Vagina (tissue), 2 donors: ENCODE results near the gene HPN. TPM values are rescaled to one million over a fixed set of nuclear protein-coding genes. Genes with fewer than 3 reads are reported as not detected.

Experiments used
- DNase-seq, 2 donors: peaks; one replicate each; pipeline ENCODE4 v3.0.0-alpha.2; 2017; ENCODE audit errors: extremely low spot score in 2 of 2
- H3K27ac ChIP-seq: fragments of 200-600 bp; sonication (generic); one replicate; pipeline ENCODE4 v1.5.1; 2019
- H3K27me3 ChIP-seq: fragments of 200-600 bp; sonication (generic); one replicate; pipeline ENCODE4 v1.5.1; 2019
- H3K36me3 ChIP-seq, 2 donors: fragments of 200-600 bp; sonication (generic); one replicate each; pipeline ENCODE4 v1.5.1; 2017 to 2019
- H3K4me1 ChIP-seq: fragments of 200-600 bp; sonication (generic); one replicate; pipeline ENCODE4 v1.5.1; 2019
- H3K4me3 ChIP-seq, 2 donors: fragments of 200-600 bp; sonication (generic); 1 replicate in 1 of 2; 2 replicates in 1 of 2; pipeline ENCODE4 v1.5.1; 2016 to 2019
- H3K9me3 ChIP-seq: fragments of 200-600 bp; sonication (generic); one replicate; pipeline ENCODE4 v1.5.1; 2019
- POLR2A ChIP-seq, 2 donors: fragments of 450-650 bp; IDR thresholded peaks; one replicate each; pipeline ENCODE4 v1.6.1; 2017; ENCODE audit warnings: antibody characterized with exemption in 2 of 2, mild to moderate bottlenecking in 2 of 2, moderate library complexity in 2 of 2
- POLR2AphosphoS5 ChIP-seq, 2 donors: sonication (generic); formaldehyde crosslinking; IDR thresholded peaks; one replicate each; pipeline ENCODE4 v1.9.0; 2017; ENCODE audit warnings: antibody characterized with exemption in 2 of 2, mild to moderate bottlenecking in 2 of 2, low read depth in 1 of 2; ENCODE audit not compliant: insufficient read depth in 1 of 2
- intact Hi-C: fragments of 100-400 bp; cut with DNase I; formaldehyde crosslinking; loops from one replicate; pipeline ENCODE4 v1.15.1; 2023
- total RNA-seq: library from RNA; depleted of rRNA; stranded (reverse); fragments of >200 nt; gene quantifications from one replicate; pipeline ENCODE4 v1.2.3, GENCODE V29; 2016
- TF ChIP-seq, protein P1 (sequence below), 3 experiments: fragments of 450-650 bp in 2 of 3; fragments of 200-600 bp in 1 of 3; sonication (generic) in 1 of 3; IDR thresholded peaks; one replicate each; pipeline ENCODE4 v1.5.1; 2017 to 2019; ENCODE audit warnings: antibody characterized with exemption in 3 of 3, mild to moderate bottlenecking in 2 of 3, moderate library complexity in 2 of 3

The HPN gene
- total RNA-seq, 1 donor from 2014 or later, result not detected

DNA sequence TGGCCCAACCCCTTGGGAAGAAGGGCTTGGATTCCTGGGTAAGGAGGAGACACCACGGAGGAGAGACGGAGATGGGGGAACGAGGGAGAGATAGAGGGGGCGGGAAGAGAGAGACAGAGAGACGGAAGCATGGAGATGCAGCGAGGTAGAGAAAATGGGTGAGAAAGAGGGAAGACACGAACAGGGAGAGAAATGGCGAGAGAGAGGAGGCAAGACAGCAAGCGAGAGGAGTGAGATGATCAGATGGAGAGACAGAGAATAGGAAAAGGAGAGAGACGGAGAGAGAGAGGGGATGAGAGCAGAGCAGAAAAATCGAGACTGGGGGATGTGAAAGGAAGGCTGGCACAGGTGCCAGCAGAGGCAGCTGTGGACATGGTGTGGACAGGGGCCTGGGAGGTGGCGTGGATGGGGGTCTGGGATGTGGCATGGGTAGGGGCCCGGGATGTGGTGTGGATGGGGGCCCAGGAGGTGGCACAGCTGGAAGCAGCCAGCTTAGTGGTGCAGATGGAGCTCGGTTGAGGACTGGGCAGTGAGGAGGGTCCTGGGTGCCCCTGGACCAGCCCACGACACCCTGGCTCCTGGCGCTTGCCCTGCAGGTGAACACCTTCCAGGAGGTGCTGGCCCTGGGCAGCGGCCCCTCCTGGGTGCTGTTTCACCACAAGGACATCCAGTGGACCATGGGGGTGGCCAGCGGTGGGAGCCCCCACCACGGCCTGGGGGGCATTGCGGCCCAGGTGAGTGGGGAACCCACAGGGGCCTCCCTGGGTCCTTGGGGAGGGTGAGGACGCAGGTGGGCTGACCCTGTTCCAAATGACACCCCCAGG, 33.9 kb downstream of the HPN start:
- H3K4me3 ChIP-seq, result no peak overlapping the region
- no peak for TF ChIP-seq POLR2AphosphoS5 (IDR thresholded peaks at IDR 0.05; ENCODE audit: insufficient read depth in 1 of 2, low read depth in 1 of 2)
- TF ChIP-seq, protein P1, sequence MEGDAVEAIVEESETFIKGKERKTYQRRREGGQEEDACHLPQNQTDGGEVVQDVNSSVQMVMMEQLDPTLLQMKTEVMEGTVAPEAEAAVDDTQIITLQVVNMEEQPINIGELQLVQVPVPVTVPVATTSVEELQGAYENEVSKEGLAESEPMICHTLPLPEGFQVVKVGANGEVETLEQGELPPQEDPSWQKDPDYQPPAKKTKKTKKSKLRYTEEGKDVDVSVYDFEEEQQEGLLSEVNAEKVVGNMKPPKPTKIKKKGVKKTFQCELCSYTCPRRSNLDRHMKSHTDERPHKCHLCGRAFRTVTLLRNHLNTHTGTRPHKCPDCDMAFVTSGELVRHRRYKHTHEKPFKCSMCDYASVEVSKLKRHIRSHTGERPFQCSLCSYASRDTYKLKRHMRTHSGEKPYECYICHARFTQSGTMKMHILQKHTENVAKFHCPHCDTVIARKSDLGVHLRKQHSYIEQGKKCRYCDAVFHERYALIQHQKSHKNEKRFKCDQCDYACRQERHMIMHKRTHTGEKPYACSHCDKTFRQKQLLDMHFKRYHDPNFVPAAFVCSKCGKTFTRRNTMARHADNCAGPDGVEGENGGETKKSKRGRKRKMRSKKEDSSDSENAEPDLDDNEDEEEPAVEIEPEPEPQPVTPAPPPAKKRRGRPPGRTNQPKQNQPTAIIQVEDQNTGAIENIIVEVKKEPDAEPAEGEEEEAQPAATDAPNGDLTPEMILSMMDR (IDR thresholded peaks at IDR 0.05), result no peak
- TF ChIP-seq POLR2A (IDR thresholded peaks at IDR 0.05), result no peak
- no peaks in the 10 kb centered on the region for H3K9me3 ChIP-seq
- no peaks in the 10 kb centered on the region for H3K27me3 ChIP-seq
- H3K4me1 ChIP-seq, result no peaks in the 10 kb centered on the region
- no peaks in the 10 kb centered on the region for H3K36me3 ChIP-seq
- intact Hi-C loops, result loop anchor here (5.0 kb wide), 1 partner anchor 67 kb away; the partner anchor contains the start of gene FXYD7
- DNase-seq, result no peak
- H3K27ac ChIP-seq, result no peak overlapping the region

DNA sequence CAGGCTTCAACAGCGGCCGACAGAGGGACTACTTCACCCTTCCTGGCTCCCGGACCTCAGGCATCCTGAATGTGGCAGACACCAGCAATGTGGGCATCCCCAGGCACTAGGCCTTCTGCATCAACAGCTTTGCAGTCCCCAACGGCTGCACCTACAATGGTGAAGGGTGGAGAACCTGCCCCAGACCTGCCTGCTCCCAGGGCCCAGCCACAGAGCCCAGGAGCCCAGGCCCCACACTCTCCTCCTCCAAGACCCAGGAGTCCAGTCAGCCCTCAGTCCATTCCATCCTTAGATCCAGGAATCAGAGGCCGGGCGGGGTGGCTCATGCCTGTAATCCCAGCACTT, 34.5 kb downstream of the HPN start:
- no peak for DNase-seq
- intact Hi-C loops, result loop anchor here (5.0 kb wide), 1 partner anchor 66 kb away; the partner anchor contains the start of gene FXYD7

DNA sequence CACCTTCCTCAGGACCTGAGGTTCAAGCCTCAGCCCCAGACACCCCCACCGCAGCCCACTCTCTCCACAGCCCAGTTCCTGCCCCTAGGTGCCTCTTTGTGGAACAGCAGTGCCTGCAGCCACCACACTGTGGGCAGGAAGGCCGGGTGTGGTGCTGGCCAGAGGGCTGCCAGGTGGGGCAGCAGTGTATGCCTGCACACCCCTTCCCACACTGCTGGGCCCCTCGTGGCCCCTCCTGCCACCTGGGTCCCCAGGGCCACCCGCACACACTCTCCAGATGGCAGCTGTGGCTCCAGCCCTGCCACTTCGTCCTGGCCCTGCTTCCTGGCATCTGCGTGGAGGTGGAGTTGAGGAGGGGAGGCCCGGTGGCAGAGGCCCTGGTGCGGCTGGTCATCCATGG, 35.1 kb downstream of the HPN start:
- Histone ChIP-seq H3K27ac (no peak overlapping the region), H3K4me1 (no peaks in the 10 kb centered on the region), H3K9me3 (no peaks in the 10 kb centered on the region), H3K36me3 (no peaks in the 10 kb centered on the region), H3K27me3 (no peaks in the 10 kb centered on the region), H3K4me3 (no peak overlapping the region)
- TF ChIP-seq, protein P1 (IDR thresholded peaks at IDR 0.05), result no peak
- TF ChIP-seq POLR2A (IDR thresholded peaks at IDR 0.05), result no peak
- TF ChIP-seq POLR2AphosphoS5 (IDR thresholded peaks at IDR 0.05; ENCODE audit: insufficient read depth in 1 of 2, low read depth in 1 of 2), result no peak
- DNase-seq, result no peak
- intact Hi-C loops, result loop anchor here (5.0 kb wide), 1 partner anchor 66 kb away; the partner anchor contains the start of gene FXYD7

More for the DNA sequence above, 34.5 kb downstream of the HPN start:
- no peaks in the 10 kb centered on the region for H3K27me3 ChIP-seq
- no peaks in the 10 kb centered on the region for H3K9me3 ChIP-seq
- no peaks in the 10 kb centered on the region for H3K4me1 ChIP-seq
- no peaks in the 10 kb centered on the region for H3K36me3 ChIP-seq
- TF ChIP-seq POLR2AphosphoS5 (IDR thresholded peaks at IDR 0.05; ENCODE audit: insufficient read depth in 1 of 2, low read depth in 1 of 2), result no peak
- TF ChIP-seq, protein P1 (IDR thresholded peaks at IDR 0.05), result no peak
- TF ChIP-seq POLR2A (IDR thresholded peaks at IDR 0.05), result no peak
- no peak overlapping the region for H3K27ac ChIP-seq
- no peak overlapping the region for H3K4me3 ChIP-seq

DNA sequence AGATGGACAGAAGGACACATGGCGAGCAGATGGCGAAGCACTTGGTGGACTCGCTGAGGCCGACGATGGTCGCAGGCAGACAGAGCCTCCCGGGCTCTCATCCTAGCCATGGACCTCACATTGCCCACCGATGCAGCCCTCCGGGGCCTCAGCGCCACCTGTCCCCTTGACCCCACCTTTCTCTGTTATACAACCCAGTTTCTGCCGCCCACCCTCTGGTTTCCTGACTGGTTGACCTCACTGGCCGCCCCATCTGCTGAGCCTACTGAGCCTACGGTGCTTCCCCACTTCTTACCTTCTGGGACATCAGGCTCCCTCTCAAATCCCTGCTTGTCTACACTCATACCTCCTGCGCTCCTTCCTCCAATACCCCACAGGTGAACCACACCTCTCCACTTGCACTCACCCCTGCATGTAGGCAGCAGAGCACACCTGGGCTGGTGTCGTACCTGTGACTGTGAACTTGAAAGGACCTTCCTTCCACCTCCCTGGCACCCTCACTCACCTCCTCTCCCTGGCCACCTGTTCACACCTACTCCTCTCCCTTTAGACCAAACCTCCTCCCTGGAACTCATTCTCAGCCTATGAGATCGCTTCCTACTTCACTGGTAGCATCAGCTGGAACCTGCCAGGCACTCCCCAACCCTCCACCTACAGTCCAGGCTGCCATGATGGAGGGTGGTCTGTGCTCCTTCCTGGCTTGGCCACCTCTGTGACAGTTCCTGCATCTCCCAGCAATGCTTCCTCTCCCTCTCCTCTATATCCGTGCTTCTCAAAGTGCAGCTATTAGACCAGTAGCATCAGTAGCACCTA, 36.1 kb downstream of the HPN start:
- intact Hi-C loops, result loop anchor here (5.0 kb wide), 1 partner anchor 65 kb away; the partner anchor contains the start of gene FXYD7
- TF ChIP-seq, protein P1 (IDR thresholded peaks at IDR 0.05), result no peak
- TF ChIP-seq POLR2AphosphoS5 (IDR thresholded peaks at IDR 0.05; ENCODE audit: insufficient read depth in 1 of 2, low read depth in 1 of 2) (no peak), POLR2A (IDR thresholded peaks at IDR 0.05) (no peak)

More for the DNA sequence above, 36.1 kb downstream of the HPN start:
- Histone ChIP-seq H3K36me3 (no peaks in the 10 kb centered on the region), H3K27ac (no peak overlapping the region), H3K4me3 (no peak overlapping the region), H3K9me3 (no peaks in the 10 kb centered on the region), H3K4me1 (no peaks in the 10 kb centered on the region), H3K27me3 (no peaks in the 10 kb centered on the region)
- no peak for DNase-seq
